DMS153 treated with DMSO at 0.1 percent for 48 hours (cell line): Measurements from ENCODE around the gene INSIG1.

Source experiments
- DNase-seq: peaks from one replicate; lab custom pipeline; 2025; ENCODE audit not compliant: unreplicated experiment; lab: John Stamatoyannopoulos, UW

Gene INSIG1

GRCh38 chr7:155299535-155300202, 2.0 kb downstream of the INSIG1 start:
- no peak for DNase-seq

GRCh38 chr7:155300641-155301452, 3.2 kb downstream of the INSIG1 start:
- DNase-seq, result no peak

DNA sequence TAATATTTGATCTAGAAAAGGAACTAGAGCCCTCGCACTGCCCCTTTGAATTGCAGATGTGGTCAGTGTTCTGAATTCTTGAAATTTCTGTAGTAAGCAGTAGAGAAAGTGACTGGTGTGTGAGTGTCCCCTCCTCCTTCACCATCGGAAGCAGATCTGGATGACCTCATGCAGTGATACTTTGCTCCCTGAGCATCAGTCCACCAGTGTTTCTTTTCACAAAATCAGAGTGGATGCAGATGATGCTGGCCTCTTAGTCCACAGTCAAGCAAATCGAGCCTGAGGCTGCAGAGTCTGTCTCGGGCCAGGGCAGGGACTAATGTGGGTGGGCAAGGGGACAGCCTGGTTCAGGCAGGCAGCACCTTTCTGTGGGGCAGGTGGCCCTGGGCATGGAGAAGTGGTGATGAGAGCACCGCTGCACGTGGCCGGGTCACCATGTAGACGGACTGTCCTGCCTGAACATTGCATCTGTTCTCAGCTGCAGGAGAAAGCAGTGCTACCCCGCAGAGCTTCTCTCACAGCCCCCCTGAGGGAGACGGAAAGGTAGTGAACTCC, 5.4 kb downstream of the INSIG1 start:
- no peak for DNase-seq

GRCh38 chr7:155303897-155304296, 6.2 kb downstream of the INSIG1 start:
- DNase-seq, result no peak

- DNase-seq, result no peak
Observed at GRCh38 chr7:155305231-155305904, 7.7 kb downstream of the INSIG1 start.

GRCh38 chr7:155306673-155307470, 9.2 kb downstream of the INSIG1 start:
- DNase-seq, result no peak

DNA sequence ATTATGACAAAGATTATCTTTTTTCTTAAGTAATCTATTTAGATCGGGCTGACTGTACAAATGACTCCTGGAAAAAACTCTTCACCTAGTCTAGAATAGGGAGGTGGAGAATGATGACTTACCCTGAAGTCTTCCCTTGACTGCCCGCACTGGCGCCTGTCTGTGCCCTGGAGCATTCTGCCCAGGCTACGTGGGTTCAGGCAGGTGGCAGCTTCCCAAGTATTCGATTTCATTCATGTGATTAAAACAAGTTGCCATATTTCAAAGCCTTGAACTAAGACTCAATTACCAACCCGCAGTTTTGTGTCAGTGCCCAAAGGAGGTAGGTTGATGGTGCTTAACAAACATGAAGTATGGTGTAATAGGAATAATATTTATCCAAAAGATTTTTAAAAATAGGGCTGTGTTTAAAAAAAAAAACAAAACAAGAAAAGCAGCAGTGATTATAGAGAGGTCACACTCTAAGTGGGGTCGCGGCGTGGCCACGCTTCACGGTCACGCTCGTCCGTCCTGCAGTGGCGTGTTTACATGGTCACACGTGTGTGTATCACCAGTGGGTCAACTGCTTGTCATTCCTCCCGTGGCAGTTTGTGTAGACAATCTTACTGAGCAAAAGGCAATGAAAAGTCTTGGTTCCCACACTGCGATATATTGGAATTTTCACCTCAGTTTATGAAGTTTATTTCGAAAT, 10.8 kb downstream of the INSIG1 start:
- DNase-seq, result no peak

DNA sequence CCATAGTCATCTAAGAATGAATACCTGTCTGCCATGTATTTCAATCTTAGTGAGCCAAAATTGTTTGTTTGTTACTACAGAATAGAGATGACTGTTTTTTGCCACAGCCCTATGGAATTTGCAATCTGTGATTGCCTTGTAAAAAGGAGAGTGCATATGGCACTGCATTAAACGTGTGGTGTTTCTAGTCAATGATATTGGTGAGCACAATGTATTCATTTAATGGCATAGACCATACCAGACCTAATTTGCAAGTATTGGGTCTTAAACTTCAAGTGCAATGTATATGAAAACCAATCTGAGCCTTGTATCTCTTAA, 11.3 kb downstream of the INSIG1 start:
- no peak for DNase-seq

DNA sequence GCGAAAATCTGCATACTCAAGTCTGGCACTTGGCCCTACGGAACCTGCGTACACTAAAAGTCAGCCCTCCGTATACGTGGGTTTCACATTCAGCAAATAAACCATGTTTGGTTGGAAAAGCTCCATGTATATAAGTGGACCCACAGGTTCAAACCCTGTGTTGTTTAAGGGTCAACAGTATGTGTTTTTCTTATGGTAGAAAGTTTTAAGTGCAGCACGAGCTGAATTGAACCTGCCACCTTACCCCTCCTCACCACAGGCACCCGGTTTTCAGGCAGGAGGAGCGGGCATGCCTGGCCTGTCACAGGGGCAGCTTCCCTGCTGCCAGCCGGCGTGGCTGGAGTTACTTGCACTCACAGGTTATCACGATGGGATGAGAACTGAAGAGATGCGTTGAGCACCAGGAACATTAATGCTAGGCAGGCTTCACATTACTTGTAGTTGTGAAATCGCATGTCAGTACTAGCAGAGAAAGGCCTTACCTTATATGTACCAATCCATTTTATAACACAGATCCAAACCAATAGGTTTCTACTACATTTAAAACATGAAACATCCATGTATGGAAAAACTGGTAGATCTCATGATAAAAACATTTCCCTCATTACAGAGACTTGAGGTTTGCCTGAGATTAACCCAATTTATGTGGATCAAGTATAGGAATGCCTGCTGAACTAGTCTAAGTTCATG, 12.9 kb downstream of the INSIG1 start:
- no peak for DNase-seq

DNA sequence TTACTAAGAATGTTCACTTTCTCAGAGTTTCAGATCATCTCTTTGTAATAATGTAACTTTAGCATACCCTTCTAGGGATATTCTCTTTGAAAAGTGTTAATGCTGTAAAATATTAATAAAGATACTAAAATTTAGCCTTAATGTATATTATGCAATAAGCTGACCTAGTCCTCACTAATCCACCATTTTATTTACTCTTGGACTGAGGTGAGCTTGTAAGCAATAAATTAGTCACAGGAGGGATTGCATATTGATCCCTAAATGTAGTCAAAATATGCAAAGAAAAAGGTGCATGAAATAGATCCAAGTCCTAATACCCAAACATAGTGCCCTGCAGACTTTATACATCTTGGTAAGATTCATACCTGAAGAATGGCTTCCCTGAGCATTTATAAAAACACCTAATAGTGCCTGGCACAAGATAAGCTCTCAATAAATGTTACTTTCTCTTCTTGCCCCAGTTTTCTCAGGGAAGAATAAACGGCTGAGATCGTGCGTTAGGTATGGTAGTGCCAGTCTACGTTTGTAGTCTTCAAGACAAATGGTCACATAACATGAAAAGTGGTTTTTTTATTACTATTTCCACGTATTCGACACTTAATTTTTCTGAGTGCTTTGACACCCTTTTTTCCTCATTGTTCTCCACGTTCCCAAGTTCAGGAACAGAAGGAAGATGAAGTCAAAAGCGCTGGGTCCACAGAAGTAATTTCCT, 14.3 kb downstream of the INSIG1 start:
- no peak for DNase-seq

GRCh38 chr7:155312633-155313032, 15.0 kb downstream of the INSIG1 start:
- no peak for DNase-seq

DNA sequence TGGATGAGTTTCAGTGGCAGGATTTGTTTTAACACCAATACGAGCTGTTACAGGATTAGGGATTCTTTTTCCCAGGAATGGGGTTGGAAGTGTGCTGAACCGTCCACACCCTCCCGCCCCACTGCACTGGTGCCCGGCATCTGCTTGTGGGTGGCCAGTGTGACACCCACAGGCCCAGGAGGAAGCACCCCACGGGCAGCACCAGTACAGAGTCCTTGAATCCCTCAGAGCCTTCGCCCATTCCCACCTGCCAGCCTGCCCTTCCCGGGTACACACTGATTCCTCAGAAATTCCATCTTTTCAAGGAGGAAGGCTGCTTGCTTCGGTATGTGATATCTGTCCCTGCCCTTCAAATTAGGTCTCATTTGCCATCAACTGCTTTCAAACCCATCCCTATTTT, 15.4 kb downstream of the INSIG1 start:
- no peak for DNase-seq

- no peak for DNase-seq
Observed at GRCh38 chr7:155315977-155316376, 18.3 kb downstream of the INSIG1 start.

DNA sequence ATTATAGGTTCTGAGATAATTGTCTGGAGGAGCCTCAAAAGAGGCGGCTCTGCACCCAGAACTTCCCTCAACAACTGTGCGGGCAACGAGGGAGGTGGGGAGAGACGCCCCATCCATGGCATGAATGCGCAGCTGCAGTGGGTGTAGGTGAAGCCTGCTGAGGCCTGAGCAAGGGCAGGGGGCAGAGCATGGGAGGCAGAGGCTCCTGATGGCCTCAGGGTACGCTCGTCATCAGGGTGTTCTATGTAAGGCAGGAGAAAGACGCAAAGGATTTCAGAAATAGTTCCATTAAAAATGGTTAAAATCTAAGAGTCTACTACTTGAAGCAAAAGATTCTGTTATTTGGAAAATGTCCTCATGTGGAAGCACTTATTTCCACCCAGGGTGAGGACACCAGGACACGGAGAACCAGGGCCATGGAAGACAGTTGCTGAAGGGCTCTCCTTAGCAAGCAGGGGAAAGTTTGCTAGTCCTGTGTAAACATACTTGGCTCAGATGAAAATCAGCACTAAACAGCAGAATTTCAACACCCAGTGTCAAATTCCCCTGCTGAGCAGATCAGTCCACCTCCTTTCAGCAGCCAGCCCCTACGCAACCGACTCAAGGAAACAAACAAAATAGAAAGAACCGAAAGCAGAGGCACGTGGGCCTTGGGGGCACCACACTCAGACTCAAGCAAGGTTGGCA, 18.9 kb downstream of the INSIG1 start:
- DNase-seq, result no peak

DNA sequence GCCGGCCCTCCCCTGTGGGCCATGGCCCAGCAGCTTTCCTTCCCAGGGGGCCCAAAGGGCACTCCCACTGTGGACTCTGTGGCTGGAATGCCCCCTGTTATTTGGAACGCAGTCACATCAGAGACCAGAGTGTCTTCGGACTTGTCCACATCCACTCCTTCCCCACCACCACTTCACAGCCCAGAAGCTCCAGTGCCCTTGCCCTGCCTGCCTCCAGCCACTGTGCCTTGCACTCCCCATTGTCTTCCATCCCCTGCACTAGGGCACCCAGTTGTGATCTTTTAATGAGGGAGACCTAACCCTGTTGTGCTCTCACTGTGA, 19.4 kb downstream of the INSIG1 start:
- no peak for DNase-seq

DNA sequence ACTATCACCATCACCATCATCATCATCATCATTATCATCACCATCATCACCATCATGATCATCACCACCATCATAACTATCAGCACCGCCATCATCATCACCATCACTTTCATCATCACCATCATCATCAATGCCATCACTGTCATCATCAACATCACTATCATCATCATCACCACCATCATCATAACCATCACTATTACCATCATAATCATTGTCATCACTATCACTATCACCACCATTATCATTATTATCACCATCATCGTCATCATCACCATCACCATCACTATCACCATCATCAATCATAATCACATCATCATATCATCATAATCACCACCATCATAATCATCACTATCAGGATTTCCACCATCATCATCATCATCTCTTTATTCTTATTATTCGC, 20.6 kb downstream of the INSIG1 start:
- DNase-seq, result no peak

- DNase-seq, result no peak
Observed at GRCh38 chr7:155322530-155322929, 24.9 kb downstream of the INSIG1 start.

DNA sequence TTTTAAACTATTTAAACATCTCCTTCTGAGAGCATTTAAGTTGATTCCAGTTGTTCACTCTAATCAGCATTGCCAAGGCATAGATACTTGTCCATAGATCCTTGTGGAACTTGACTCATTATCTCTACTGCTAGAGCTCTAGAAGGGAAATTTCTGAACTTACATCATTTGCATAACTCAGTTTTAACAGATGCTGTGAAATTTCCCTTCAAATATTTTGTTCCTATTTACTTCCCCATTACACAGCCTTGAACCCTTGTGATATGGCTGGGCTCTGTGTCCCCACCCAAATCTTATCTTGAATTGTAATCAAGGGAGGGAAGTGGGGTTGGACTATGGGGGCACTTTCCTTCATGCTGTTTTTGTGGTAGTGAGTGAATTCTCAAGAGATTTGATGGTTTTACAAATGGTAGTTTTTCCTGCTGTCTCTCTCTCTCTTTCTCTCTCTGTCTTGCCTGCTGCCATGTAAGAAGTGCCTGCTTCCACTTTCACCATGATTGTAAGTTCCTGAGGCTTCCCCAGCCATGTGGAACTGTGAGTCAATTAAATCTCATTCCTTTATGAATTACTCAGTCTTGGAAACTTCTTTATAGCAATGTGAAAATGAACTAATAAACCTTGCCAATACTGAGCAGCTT, 25.4 kb downstream of the INSIG1 start:
- DNase-seq, result no peak
